HUES48 (cell line): ENCODE results near the gene OR5T1.

ENCODE experiments used
- H3K27ac ChIP-seq: one replicate; pipeline ENCODE4 v1.7.0; 2013; ENCODE audit warnings: low read depth, low read length, inconsistent platforms
- H3K27me3 ChIP-seq: 2 replicates; pipeline ENCODE4 v1.6.1; 2013; ENCODE audit warnings: mild to moderate bottlenecking, low read length; ENCODE audit not compliant: control insufficient read depth, insufficient read depth
- H3K36me3 ChIP-seq: 2 replicates; pipeline ENCODE4 v1.6.1; 2013; ENCODE audit warnings: low read length; ENCODE audit not compliant: control insufficient read depth, insufficient read depth
- H3K4me1 ChIP-seq: 2 replicates; pipeline ENCODE4 v1.6.1; 2013; ENCODE audit warnings: mild to moderate bottlenecking, low read length; ENCODE audit not compliant: control insufficient read depth, insufficient read depth
- H3K4me3 ChIP-seq: 2 replicates; pipeline ENCODE4 v1.5.1; 2013; ENCODE audit warnings: mild to moderate bottlenecking, low read depth, low read length
- H3K9ac ChIP-seq: 2 replicates; pipeline ENCODE4 v1.6.1; 2013; ENCODE audit warnings: mild to moderate bottlenecking, low read depth, low read length, moderate library complexity
- H3K9me3 ChIP-seq: 2 replicates; pipeline ENCODE4 v1.6.1; 2013; ENCODE audit warnings: low read length; ENCODE audit not compliant: control insufficient read depth, insufficient read depth

OR5T1 gene

DNA sequence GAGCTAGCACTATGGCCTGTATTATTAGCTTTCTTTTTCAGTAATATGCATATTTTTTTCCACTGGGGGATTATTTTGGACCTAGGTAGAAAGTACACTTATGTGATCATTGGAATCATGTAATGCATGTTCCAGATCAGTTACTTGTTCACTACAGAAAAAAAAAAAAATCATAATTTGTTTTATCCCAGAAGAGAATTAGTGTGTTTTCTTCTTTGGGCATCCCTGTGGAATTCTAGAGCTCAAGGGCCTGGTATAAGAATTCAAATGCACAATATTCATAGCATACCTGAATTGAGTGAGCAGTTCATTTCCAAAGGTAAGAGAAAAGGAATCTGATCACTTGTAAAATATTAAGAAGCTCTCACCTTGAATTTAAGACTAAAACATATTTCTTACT lies at the start of gene OR5T1:
TSS of gene OR5T1 (plus strand) at position 301 of the 400 bp plus-strand sequence. CDS start 1,485 bp downstream, outside the sequence.
- Histone ChIP-seq H3K36me3 (no peaks in the 10 kb centered on the region), H3K9ac (no peak within 1 kb of the TSS), H3K27me3 (no peaks in the 10 kb centered on the region), H3K9me3 (no peaks in the 10 kb centered on the region), H3K4me3 (no peak within 1 kb of the TSS), H3K27ac (no peak within 1 kb of the TSS), H3K4me1 (0 out of 2 replicates have a peak, but pooled peaks cover 4% of the 10 kb centered on the region)

DNA sequence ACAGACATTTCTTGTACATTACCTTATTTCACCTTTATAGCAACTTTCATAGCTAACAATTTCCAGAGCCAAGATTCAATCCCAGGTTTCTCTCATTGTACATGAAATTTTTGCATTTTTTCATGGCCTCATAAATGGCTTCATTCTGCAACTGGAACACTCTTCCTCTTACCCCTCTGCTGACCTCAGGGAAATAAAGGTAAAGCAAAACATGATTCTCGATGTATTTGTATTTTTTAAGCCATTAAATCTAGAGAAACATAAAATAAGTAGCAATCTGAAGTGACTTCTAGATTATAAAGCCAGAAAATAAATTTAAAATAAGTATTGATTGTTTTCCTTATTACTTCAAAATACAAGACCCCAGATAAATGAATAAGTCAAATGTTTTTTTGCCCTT lies 39.8 kb upstream of the OR5T1 start, which contains the start of gene OR5T2:
TSS of gene OR5T2 (minus strand) at position 101 of the 400 bp plus-strand sequence. CDS start 1,193 bp downstream, outside the sequence.
- Histone ChIP-seq H3K27me3 (no peaks in the 10 kb centered on the region), H3K36me3 (no peaks in the 10 kb centered on the region), H3K27ac (no peak within 1 kb of the TSS), H3K9ac (no peak within 1 kb of the TSS), H3K4me3 (no peak within 1 kb of the TSS), H3K9me3 (no peaks in the 10 kb centered on the region), H3K4me1 (no peaks in the 10 kb centered on the region)

DNA sequence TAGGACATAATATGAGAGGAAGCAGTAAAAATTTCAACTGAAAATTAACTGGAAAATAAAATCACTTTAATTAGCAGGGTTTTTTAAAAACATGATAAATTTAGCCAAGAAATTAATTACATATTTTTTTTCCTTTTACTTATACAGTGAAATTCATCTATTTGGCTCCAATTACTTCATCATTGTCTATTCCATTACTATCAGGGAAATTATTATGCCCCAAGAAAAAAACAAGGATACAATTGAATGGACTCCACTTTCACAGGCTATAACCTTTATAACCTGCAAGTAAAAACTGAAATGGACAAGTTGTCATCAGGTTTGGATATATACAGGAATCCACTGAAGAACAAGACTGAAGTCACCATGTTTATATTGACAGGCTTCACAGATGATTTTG lies 22.0 kb upstream of the OR5T1 start, which contains the start of gene OR5T3:
TSS of gene OR5T3 (plus strand) at position 301 of the 400 bp plus-strand sequence. CDS start at position 301, 0 bp downstream.
- Histone ChIP-seq H3K4me3 (no peak within 1 kb of the TSS), H3K4me1 (no peaks in the 10 kb centered on the region), H3K27ac (no peak within 1 kb of the TSS), H3K9me3 (no peaks in the 10 kb centered on the region), H3K27me3 (no peaks in the 10 kb centered on the region), H3K36me3 (no peaks in the 10 kb centered on the region), H3K9ac (no peak within 1 kb of the TSS)

- Histone ChIP-seq H3K27me3 (no peaks in the 10 kb centered on the region), H3K9ac (no peak overlapping the region), H3K4me3 (no peak overlapping the region), H3K36me3 (no peaks in the 10 kb centered on the region), H3K4me1 (0 out of 2 replicates have a peak, but pooled peaks cover 4% of the 10 kb centered on the region), H3K9me3 (no peaks in the 10 kb centered on the region), H3K27ac (no peak overlapping the region)
Observed at GRCh38 chr11:56271092-56271491, 2.9 kb upstream of the OR5T1 start.

GRCh38 chr11:56292154-56292553 lies 18.2 kb downstream of the OR5T1 start, which contains the start of gene OR8H1:
Gene OR8H1 (minus strand): TSS chr11:56292254. CDS start chr11:56291062, 1,192 bp downstream.
- Histone ChIP-seq H3K9ac (no peak within 1 kb of the TSS), H3K9me3 (no peaks in the 10 kb centered on the region), H3K27ac (no peak within 1 kb of the TSS), H3K4me3 (no peak within 1 kb of the TSS), H3K4me1 (peaks cover 22% of the 10 kb centered on the region), H3K27me3 (no peaks in the 10 kb centered on the region), H3K36me3 (no peaks in the 10 kb centered on the region)

DNA sequence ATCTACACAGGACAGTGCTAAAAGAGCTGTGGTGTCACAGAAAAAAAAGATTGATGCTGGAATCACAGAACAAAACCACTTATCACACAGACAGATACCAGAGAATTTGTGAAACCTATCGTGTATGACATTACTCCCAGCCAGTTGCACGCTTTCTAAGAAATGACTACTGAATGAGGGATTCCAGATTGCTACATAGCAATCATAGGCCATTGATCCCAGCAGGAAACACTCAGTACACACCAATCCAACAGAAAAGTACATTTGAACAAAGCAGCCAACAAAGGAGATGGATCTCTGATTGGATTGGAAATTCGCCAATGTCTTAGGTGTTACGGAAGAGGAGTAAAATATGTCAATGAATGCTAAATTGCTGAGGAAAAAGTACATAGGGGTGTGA lies 22.9 kb downstream of the OR5T1 start:
- Histone ChIP-seq H3K9ac (no peak overlapping the region), H3K9me3 (no peaks in the 10 kb centered on the region), H3K4me3 (no peak overlapping the region), H3K27ac (no peak overlapping the region), H3K27me3 (no peaks in the 10 kb centered on the region), H3K4me1 (no peaks in the 10 kb centered on the region), H3K36me3 (no peaks in the 10 kb centered on the region)

GRCh38 chr11:56307836-56308235 lies 33.9 kb downstream of the OR5T1 start:
- H3K9me3 ChIP-seq, result peaks cover 3% of the 10 kb centered on the region; the same call in 1 of the 2 replicates
- no peak overlapping the region for H3K27ac ChIP-seq
- no peaks in the 10 kb centered on the region for H3K4me1 ChIP-seq
- no peaks in the 10 kb centered on the region for H3K36me3 ChIP-seq
- no peak overlapping the region for H3K4me3 ChIP-seq
- no peaks in the 10 kb centered on the region for H3K27me3 ChIP-seq
- H3K9ac ChIP-seq, result no peak overlapping the region

DNA sequence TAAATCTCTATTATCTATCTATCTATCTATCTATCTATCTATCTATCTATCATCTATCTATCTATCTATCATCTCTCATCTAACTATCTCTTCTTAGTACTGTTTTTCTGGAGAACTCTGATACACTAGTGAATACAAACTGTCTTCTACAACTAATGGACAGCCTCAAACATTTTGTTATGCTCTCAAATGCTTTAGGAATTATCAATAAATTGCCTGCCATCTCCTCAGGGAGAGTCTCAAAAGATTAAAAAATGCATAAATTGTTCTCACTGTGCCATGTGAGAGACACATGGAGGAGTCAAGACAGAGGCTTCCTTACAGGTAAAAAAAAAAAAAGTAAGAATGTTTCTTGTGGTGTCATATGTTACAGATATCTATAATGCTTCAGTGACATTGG lies 40.9 kb downstream of the OR5T1 start, which contains the start of gene OR8K3:
TSS of gene OR8K3 (plus strand) at position 301 of the 400 bp plus-strand sequence. CDS start 3,163 bp downstream, outside the sequence.
- H3K4me3 ChIP-seq, result no peak within 1 kb of the TSS
- H3K9me3 ChIP-seq, result no peaks in the 10 kb centered on the region
- H3K4me1 ChIP-seq, result no peaks in the 10 kb centered on the region
- H3K36me3 ChIP-seq, result no peaks in the 10 kb centered on the region
- H3K27ac ChIP-seq, result no peak within 1 kb of the TSS
- no peak within 1 kb of the TSS for H3K9ac ChIP-seq
- no peaks in the 10 kb centered on the region for H3K27me3 ChIP-seq
